BE2C (cell line): ENCODE results near the gene NAE1.

Experiments
- DNase-seq: peaks from one replicate; pipeline ENCODE4 v3.0.0-alpha.2; 2020
- H3K27me3 ChIP-seq: fragments of 250-450 bp; sonication (Bioruptor Pico); 2 replicates; pipeline ENCODE4 v1.5.1; 2020; ENCODE audit warnings: mild to moderate bottlenecking
- H3K36me3 ChIP-seq: fragments of 250-450 bp; sonication (Bioruptor Pico); 2 replicates; pipeline ENCODE4 v1.5.1; 2020; ENCODE audit warnings: mild to moderate bottlenecking
- H3K4me1 ChIP-seq: fragments of 250-450 bp; sonication (Bioruptor Pico); 2 replicates; pipeline ENCODE4 v1.5.1; 2020
- H3K4me3 ChIP-seq: 2 replicates; pipeline ENCODE4 v1.5.1; 2011; ENCODE audit warnings: low read depth, low read length
- H3K9me3 ChIP-seq: fragments of 250-450 bp; sonication (Bioruptor Pico); 2 replicates; pipeline ENCODE4 v1.5.1; 2020
- CTCF ChIP-seq: IDR thresholded peaks from 2 replicates; pipeline ENCODE4 v1.5.1; 2012; ENCODE audit warnings: mild to moderate bottlenecking, low read depth, low read length

The NAE1 gene

GRCh38 chr16:66853261-66854139 is 22.7 kb upstream of the NAE1 start:
- no peak for TF ChIP-seq CTCF
- H3K27me3 ChIP-seq: no peaks in the 10 kb centered on the region
- no peak for DNase-seq
- H3K4me1 ChIP-seq: no peaks in the 10 kb centered on the region
- H3K36me3 ChIP-seq: no peaks in the 10 kb centered on the region
- no peaks in the 10 kb centered on the region for H3K9me3 ChIP-seq
- H3K4me3 ChIP-seq: no peak overlapping the region

DNA sequence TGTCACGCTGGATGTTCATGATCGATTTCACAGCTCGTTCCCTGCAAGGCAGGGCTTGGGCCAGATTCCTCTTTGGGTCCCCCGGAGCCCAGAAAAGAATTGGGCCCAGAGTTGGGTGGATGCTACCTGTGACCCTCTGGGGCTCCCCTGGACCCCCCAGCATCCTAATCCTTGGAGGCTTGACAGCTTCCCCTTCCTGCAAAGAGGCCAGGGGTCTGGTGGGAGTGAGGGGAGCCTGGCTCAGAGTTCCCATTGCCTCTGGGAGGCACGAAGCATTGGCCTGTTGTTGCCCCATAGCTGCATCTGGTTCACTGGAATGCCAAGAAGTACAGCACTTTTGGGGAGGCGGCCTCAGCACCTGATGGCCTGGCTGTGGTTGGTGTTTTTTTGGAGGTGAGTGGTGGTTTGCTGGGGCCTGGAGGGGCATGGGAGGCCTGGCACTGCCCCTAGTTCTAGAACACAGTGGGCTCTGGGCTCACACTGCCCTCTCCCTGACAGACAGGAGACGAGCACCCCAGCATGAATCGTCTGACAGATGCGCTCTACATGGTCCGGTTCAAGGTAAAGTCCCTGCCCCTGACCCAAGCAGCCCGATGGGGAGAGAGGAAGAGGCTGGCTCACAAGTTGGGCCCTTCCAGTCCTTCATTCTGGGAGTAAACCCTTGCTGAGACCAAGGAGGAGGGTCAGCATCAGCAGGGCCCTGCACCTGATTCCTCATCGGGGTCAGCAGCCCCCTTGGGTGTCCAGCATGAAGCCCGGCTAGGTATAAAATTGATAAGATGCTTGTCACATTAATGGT is 20.6 kb upstream of the NAE1 start:
- Histone ChIP-seq H3K4me3 (no peak overlapping the region), H3K36me3 (no peaks in the 10 kb centered on the region), H3K9me3 (no peaks in the 10 kb centered on the region), H3K4me1 (no peaks in the 10 kb centered on the region), H3K27me3 (no peaks in the 10 kb centered on the region; the same call in 1 of the 2 replicates)
- no peak for TF ChIP-seq CTCF
- no peak for DNase-seq

DNA sequence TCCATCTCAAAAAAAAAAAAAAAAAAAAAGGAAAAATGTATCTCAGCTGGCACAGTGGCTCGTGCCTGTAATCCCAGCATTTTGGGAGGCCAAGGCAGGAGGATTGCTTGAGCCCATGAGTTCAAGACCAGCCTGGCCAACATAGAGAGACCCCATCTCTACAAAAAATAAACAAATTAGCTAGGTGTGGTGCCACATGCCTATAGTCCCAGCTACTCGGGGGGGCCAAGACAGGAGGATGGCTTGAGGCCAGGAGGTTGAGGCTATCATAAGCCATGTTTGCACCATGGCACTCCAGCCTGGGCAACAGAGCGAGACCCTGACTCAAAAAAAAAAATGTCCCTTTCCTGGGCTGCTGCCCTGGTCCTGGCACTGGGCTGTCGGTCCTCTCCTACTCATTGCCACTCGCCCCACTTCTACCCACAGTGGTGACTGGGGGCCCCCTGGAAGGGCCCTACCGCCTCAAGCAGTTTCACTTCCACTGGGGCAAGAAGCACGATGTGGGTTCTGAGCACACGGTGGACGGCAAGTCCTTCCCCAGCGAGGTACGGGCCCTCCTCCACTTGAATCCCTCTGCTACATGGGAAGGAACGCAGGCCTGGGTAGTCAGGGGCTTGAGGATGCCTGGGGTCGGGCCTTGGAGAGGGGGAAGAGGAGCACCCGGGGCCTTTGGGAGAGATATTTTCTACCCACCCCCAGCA is 19.5 kb upstream of the NAE1 start:
- no peak for TF ChIP-seq CTCF
- no peaks in the 10 kb centered on the region for H3K36me3 ChIP-seq
- no peaks in the 10 kb centered on the region; the same call in 1 of the 2 replicates for H3K4me1 ChIP-seq
- no peak overlapping the region for H3K4me3 ChIP-seq
- no peak for DNase-seq
- no peaks in the 10 kb centered on the region for H3K9me3 ChIP-seq
- peaks cover 9% of the 10 kb centered on the region for H3K27me3 ChIP-seq

DNA sequence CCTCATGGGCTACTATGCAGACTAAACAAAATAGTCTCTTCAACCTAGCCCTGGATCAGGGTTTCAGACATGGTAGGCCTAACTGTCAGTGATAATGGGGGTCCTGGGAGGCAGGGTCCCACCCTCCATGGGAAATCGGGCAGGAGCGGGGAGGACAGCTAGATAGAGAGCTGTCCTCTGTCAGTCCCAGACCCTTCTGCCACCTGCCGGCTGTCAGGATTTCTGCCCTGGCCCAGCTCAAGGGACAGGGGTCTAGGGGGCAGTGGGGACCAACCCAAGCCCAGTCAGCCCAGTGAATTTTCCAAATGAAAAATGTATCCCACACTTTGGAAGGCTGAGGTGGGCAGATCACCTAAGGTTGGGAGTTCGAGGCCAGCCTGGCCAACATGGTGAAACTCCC is 18.8 kb upstream of the NAE1 start:
- DNase-seq: no peak
- no peak for TF ChIP-seq CTCF
- no peaks in the 10 kb centered on the region for H3K36me3 ChIP-seq
- H3K9me3 ChIP-seq: no peaks in the 10 kb centered on the region
- no peak overlapping the region for H3K4me3 ChIP-seq
- peaks cover 17% of the 10 kb centered on the region for H3K27me3 ChIP-seq
- no peaks in the 10 kb centered on the region; the same call in 1 of the 2 replicates for H3K4me1 ChIP-seq

DNA sequence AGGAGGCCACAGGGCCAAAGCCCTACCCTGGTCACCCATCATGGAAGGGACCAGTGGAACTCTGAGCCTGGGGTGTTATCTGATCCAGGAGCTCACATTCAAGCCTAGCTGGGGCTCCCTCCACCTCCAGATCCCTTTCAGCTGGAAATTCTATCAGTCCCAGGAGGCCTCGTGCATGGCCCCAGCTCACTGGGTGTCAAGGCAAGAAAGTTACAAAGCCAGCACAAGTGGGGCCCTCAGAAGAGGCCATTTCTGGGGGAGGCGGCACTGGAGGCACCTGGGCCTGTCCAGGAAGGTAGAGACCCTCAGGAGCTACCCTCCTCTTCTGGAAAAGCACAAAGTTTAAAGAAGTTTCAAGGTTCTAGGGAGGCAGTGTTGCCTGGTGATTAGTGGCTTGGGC is 18.2 kb upstream of the NAE1 start:
- Histone ChIP-seq H3K36me3 (no peaks in the 10 kb centered on the region), H3K4me1 (no peaks in the 10 kb centered on the region; the same call in 1 of the 2 replicates), H3K27me3 (peaks cover 21% of the 10 kb centered on the region)

More for the DNA sequence above, 18.2 kb upstream of the NAE1 start:
- TF ChIP-seq CTCF: no peak
- no peak overlapping the region for H3K4me3 ChIP-seq
- H3K9me3 ChIP-seq: no peaks in the 10 kb centered on the region
- DNase-seq: no peak
